H9 (cell line): ENCODE data around the gene ETHE1. TPM values are rescaled to one million over a fixed set of nuclear protein-coding genes. Genes with fewer than 3 reads are reported as not detected.

Experiments
- DNase-seq: peaks from one replicate; pipeline ENCODE4 v3.0.0-alpha.2; 2017
- H2AFZ ChIP-seq: one replicate; pipeline ENCODE4 v1.6.1; 2013; ENCODE audit warnings: mild to moderate bottlenecking, low read length, control low read depth, moderate library complexity
- H2AK5ac ChIP-seq: 2 replicates; pipeline ENCODE4 v1.6.1; 2013; ENCODE audit warnings: low read length, control low read depth, mixed read lengths; ENCODE audit not compliant: insufficient read length
- H2BK120ac ChIP-seq: one replicate; pipeline ENCODE4 v1.6.1; 2013; ENCODE audit warnings: low read depth, mild to moderate bottlenecking, low read length, control low read depth, inconsistent platforms; ENCODE audit not compliant: poor library complexity, severe bottlenecking
- H2BK12ac ChIP-seq: 2 replicates; pipeline ENCODE4 v1.6.1; 2013; ENCODE audit warnings: low read length, control low read depth, mixed read lengths, low read depth; ENCODE audit not compliant: insufficient read length
- H2BK15ac ChIP-seq: 2 replicates; pipeline ENCODE4 v1.6.1; 2013; ENCODE audit warnings: low read depth, low read length, control low read depth
- H2BK20ac ChIP-seq: one replicate; pipeline ENCODE4 v1.6.1; 2013; ENCODE audit warnings: low read depth, mild to moderate bottlenecking, low read length, control low read depth, inconsistent platforms; ENCODE audit not compliant: poor library complexity, severe bottlenecking
- H2BK5ac ChIP-seq: 2 replicates; pipeline ENCODE4 v1.6.1; 2013; ENCODE audit warnings: low read length, control low read depth, mixed read lengths; ENCODE audit not compliant: insufficient read length
- H3K14ac ChIP-seq: 2 replicates; pipeline ENCODE4 v1.6.1; 2013; ENCODE audit warnings: low read length, control low read depth; ENCODE audit not compliant: insufficient read depth
- H3K18ac ChIP-seq: 2 replicates; pipeline ENCODE4 v1.6.1; 2013; ENCODE audit warnings: low read depth, mild to moderate bottlenecking, mixed read lengths, low read length, control low read depth; ENCODE audit not compliant: insufficient read length
- H3K23ac ChIP-seq: 2 replicates; pipeline ENCODE4 v1.6.1; 2013; ENCODE audit warnings: low read length, control low read depth, mixed read lengths, low read depth; ENCODE audit not compliant: insufficient read length
- H3K23me2 ChIP-seq: 2 replicates; pipeline ENCODE4 v1.6.1; 2013; ENCODE audit warnings: low read depth, mild to moderate bottlenecking, mixed read lengths, low read length, control low read depth; ENCODE audit not compliant: insufficient read length, poor library complexity, severe bottlenecking
- H3K27ac ChIP-seq: 2 replicates; pipeline ENCODE4 v1.5.1; 2013; ENCODE audit warnings: low read length, control low read depth, mixed read lengths, low read depth; ENCODE audit not compliant: insufficient read length
- H3K27me3 ChIP-seq: 2 replicates; pipeline ENCODE4 v1.6.1; 2013; ENCODE audit warnings: low read length, control low read depth, inconsistent platforms; ENCODE audit not compliant: insufficient read depth
- H3K4ac ChIP-seq: 2 replicates; pipeline ENCODE4 v1.6.1; 2013; ENCODE audit warnings: low read depth, mild to moderate bottlenecking, control low read depth, inconsistent platforms, low read length, moderate library complexity
- H3K4me1 ChIP-seq: 2 replicates; pipeline ENCODE4 v1.6.1; 2013; ENCODE audit warnings: low read length, control low read depth, inconsistent platforms; ENCODE audit not compliant: insufficient read depth
- H3K4me2 ChIP-seq: 2 replicates; pipeline ENCODE4 v1.6.1; 2013; ENCODE audit warnings: low read length, control low read depth, mixed read lengths; ENCODE audit not compliant: insufficient read length, insufficient read depth
- H3K56ac ChIP-seq: 2 replicates; pipeline ENCODE4 v1.6.1; 2013; ENCODE audit warnings: low read depth, mild to moderate bottlenecking, mixed read lengths, low read length, control low read depth; ENCODE audit not compliant: insufficient read length
- H3K79me1 ChIP-seq: 2 replicates; pipeline ENCODE4 v1.6.1; 2013; ENCODE audit warnings: low read depth, mild to moderate bottlenecking, moderate library complexity, low read length, control low read depth, inconsistent platforms; ENCODE audit not compliant: insufficient read depth, poor library complexity, severe bottlenecking
- H3K79me2 ChIP-seq: 2 replicates; pipeline ENCODE4 v1.6.1; 2013; ENCODE audit warnings: low read length, control low read depth, inconsistent platforms; ENCODE audit not compliant: insufficient read depth
- H3K9ac ChIP-seq: 2 replicates; pipeline ENCODE4 v1.6.1; 2013; ENCODE audit warnings: low read length, control low read depth, mixed read lengths; ENCODE audit not compliant: insufficient read length; ENCODE audit errors: extremely low read depth
- H3K9me3 ChIP-seq: one replicate; pipeline ENCODE4 v1.6.1; 2013; ENCODE audit warnings: low read depth, low read length, inconsistent platforms; ENCODE audit not compliant: control insufficient read depth
- H3T11ph ChIP-seq: one replicate; pipeline ENCODE4 v1.6.1; 2013; ENCODE audit warnings: mild to moderate bottlenecking, low read length, control low read depth, inconsistent platforms
- H4K20me1 ChIP-seq: one replicate; pipeline ENCODE4 v1.6.1; 2013; ENCODE audit not compliant: control insufficient read depth, insufficient read length, insufficient read depth
- H4K5ac ChIP-seq: 2 replicates; pipeline ENCODE4 v1.6.1; 2013; ENCODE audit warnings: low read depth, mild to moderate bottlenecking, mixed read lengths, low read length, control low read depth; ENCODE audit not compliant: insufficient read length
- H4K8ac ChIP-seq: replicated peaks from 2 replicates; pipeline ENCODE4 v1.6.1; 2013; ENCODE audit warnings: low read length, control low read depth, mixed read lengths, low read depth; ENCODE audit not compliant: insufficient read length
- H4K91ac ChIP-seq: 2 replicates; pipeline ENCODE4 v1.6.1; 2013; ENCODE audit warnings: low read depth, mild to moderate bottlenecking, moderate library complexity, mixed read lengths, low read length, control low read depth; ENCODE audit not compliant: insufficient read length
- H3K27ac Mint-ChIP-seq, 3 experiments: 2 replicates in 2 of 3; 3 replicates in 1 of 3; pipeline ENCODE4 v1.8.0; 2020 to 2021; ENCODE audit warnings: mixed read lengths in 3 of 3, mild to moderate bottlenecking in 1 of 3, moderate library complexity in 1 of 3
- H3K27me3 Mint-ChIP-seq: 2 replicates; pipeline ENCODE4 v1.8.0; 2021; ENCODE audit warnings: low read depth, mild to moderate bottlenecking, moderate library complexity, mixed read lengths
- H3K36me3 Mint-ChIP-seq, 3 experiments: 2 replicates in 2 of 3; 3 replicates in 1 of 3; pipeline ENCODE4 v1.8.0; 2020 to 2021; ENCODE audit warnings: low read depth in 3 of 3, mixed read lengths in 3 of 3; ENCODE audit not compliant: insufficient read depth in 1 of 3
- H3K4me1 Mint-ChIP-seq, 2 experiments: 2 replicates each; pipeline ENCODE4 v1.8.0; 2020; ENCODE audit warnings: mixed read lengths in 2 of 2
- H3K4me3 Mint-ChIP-seq, 2 experiments: 2 replicates in 1 of 2; 3 replicates in 1 of 2; pipeline ENCODE4 v1.8.0; 2020 to 2021; ENCODE audit warnings: mild to moderate bottlenecking in 2 of 2, mixed read lengths in 2 of 2, moderate library complexity in 1 of 2
- H3K9me3 Mint-ChIP-seq, 2 experiments: 2 replicates in 1 of 2; 3 replicates in 1 of 2; pipeline ENCODE4 v1.8.0; 2020; ENCODE audit warnings: mild to moderate bottlenecking in 2 of 2, mixed read lengths in 2 of 2, moderate library complexity in 1 of 2
- WGBS: extraction: QIAGEN DNeasy Blood & Tissue Kit; methylation state at CpG from one replicate; pipeline ENCODE4 v1.1.7; 2013; ENCODE audit warnings: missing lambda C conversion rate, low lambda C conversion rate, mixed read lengths; ENCODE audit not compliant: insufficient read length; ENCODE audit errors: extremely low coverage; 5-methylcytosine and 5-hydroxymethylcytosine counted together
- total RNA-seq: library from RNA; stranded (reverse); gene quantifications from 2 replicates; pipeline ENCODE4 v1.2.1, GENCODE V29; 2021
- TF ChIP-seq, protein P1 (sequence below): fragments of 200-600 bp; sonication (generic); conservative IDR thresholded peaks from 3 replicates; pipeline ENCODE4 v1.8.0; 2021; ENCODE audit warnings: antibody characterized with exemption, mild to moderate bottlenecking

ETHE1 gene
- total RNA-seq, 1 experiment from 2014 or later: 18.8 TPM

DNA sequence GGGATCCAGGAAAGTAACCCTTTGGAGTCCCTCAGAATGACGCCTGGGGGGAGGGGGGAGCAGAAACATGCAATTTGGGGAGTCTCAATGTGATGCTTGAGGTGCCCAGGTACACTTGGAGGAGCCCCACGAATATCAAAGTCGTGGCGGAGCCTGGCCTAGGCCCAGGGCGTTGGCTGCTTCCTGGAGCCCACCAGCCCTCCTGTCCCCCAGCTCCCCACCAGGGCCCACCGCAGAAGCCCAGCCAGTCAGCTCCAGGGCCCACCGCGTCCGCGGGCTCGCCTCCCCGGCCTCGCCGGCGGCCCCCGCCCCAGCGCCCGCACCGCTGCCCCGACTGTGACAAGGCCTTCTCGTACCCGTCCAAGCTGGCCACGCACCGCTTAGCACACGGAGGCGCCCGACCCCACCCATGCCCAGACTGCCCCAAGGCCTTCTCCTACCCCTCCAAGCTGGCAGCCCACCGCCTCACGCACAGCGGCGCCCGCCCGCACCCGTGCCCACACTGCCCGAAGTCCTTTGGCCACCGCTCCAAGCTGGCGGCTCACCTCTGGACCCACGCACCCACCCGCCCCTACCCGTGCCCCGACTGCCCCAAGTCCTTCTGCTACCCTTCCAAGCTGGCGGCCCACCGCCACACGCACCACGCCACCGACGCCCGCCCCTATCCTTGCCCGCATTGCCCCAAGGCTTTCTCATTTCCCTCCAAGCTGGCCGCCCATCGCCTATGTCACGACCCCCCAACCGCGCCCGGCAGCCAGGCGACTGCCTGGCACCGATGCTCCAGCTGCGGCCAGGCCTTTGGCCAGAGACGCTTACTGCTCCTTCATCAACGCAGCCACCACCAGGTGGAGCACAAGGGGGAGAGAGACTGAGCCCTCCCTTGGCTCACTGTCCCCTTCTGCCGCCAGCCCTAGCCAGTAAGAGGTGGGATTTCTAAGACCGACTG is 8.1 kb upstream of the ETHE1 start:
- H3K4me3 Mint-ChIP-seq: peak overlapping the region; percentile 79 to 97; a peak in 4 of 5 replicates
- TF ChIP-seq, protein P1, sequence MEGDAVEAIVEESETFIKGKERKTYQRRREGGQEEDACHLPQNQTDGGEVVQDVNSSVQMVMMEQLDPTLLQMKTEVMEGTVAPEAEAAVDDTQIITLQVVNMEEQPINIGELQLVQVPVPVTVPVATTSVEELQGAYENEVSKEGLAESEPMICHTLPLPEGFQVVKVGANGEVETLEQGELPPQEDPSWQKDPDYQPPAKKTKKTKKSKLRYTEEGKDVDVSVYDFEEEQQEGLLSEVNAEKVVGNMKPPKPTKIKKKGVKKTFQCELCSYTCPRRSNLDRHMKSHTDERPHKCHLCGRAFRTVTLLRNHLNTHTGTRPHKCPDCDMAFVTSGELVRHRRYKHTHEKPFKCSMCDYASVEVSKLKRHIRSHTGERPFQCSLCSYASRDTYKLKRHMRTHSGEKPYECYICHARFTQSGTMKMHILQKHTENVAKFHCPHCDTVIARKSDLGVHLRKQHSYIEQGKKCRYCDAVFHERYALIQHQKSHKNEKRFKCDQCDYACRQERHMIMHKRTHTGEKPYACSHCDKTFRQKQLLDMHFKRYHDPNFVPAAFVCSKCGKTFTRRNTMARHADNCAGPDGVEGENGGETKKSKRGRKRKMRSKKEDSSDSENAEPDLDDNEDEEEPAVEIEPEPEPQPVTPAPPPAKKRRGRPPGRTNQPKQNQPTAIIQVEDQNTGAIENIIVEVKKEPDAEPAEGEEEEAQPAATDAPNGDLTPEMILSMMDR: peak; percentile 81
- Histone ChIP-seq H4K5ac (no peak overlapping the region), H3K18ac (no peak overlapping the region), H3K79me1 (no peaks in the 10 kb centered on the region), H3K23me2 (peaks cover 5% of the 10 kb centered on the region), H3K56ac (no peak overlapping the region), H3K9me3 (no peaks in the 10 kb centered on the region), H2AFZ (no peak overlapping the region), H3K14ac (no peak overlapping the region), H2BK15ac (no peak overlapping the region), H4K20me1 (no peaks in the 10 kb centered on the region), H3K79me2 (no peaks in the 10 kb centered on the region), H3K9ac (no peak overlapping the region), H3T11ph (no peak overlapping the region), H4K8ac (no peak overlapping the region), H4K91ac (no peak overlapping the region), H2BK20ac (no peak overlapping the region), H2AK5ac (no peak overlapping the region), H3K4me1 (no peaks in the 10 kb centered on the region), H3K4ac (no peak overlapping the region), H3K27me3 (no peaks in the 10 kb centered on the region), H2BK120ac (no peak overlapping the region), H2BK12ac (no peak overlapping the region), H2BK5ac (no peak overlapping the region), H3K23ac (no peak overlapping the region), H3K4me2 (peak overlapping the region; percentile 56), H3K27ac (no peak overlapping the region)
- WGBS: no CpG with 5 or more reads among the region's 62 CpGs
- peaks cover 20 to 37% (median 28%) of the 10 kb centered on the region in 3 experiments for H3K36me3 Mint-ChIP-seq
- DNase-seq: peak; percentile 92
- peaks cover 15 to 19% of the 10 kb centered on the region in 2 experiments for H3K4me1 Mint-ChIP-seq
- H3K9me3 Mint-ChIP-seq: peaks cover 6 to 7% of the 10 kb centered on the region in 2 experiments; a peak in 4 of 5 replicates
- H3K27me3 Mint-ChIP-seq: peaks cover 5% of the 10 kb centered on the region
- no peak overlapping the region for H3K27ac Mint-ChIP-seq
